Small intestine (tissue), 7 donors: ENCODE measurements around the gene PRKCA. TPM values are rescaled to one million over a fixed set of nuclear protein-coding genes. Genes with fewer than 3 reads are reported as not detected.
A peak's percentile ranks its signal among the peaks of the same experiment; 100 is the strongest.

Source experiments
- DNase-seq, 2 donors: peaks; one replicate each; pipeline versions ENCODE4 v3.0.0 to v3.0.0-alpha.2; 2013
- FAIRE-seq: peaks from 2 replicates; lab custom pipeline; 2012; peaks lifted over from hg19 to GRCh38; lab: Jason Lieb, UNC
- H3K27ac ChIP-seq, 3 donors: one replicate each; pipeline ENCODE4 v1.5.1; 2013; ENCODE audit warnings: low read length in 2 of 3, mild to moderate bottlenecking in 2 of 3, control low read depth in 1 of 3, inconsistent platforms in 1 of 3, low read depth in 1 of 3, moderate library complexity in 1 of 3
- H3K27me3 ChIP-seq, 3 donors: one replicate each; pipeline ENCODE4 v1.6.1; 2013; ENCODE audit warnings: low read length in 3 of 3, inconsistent platforms in 1 of 3; ENCODE audit not compliant: control insufficient read depth in 3 of 3, insufficient read depth in 3 of 3
- H3K36me3 ChIP-seq, 3 donors: one replicate each; pipeline ENCODE4 v1.6.1; 2013; ENCODE audit warnings: low read length in 3 of 3, inconsistent platforms in 1 of 3, low read depth in 1 of 3, mild to moderate bottlenecking in 1 of 3, moderate library complexity in 1 of 3; ENCODE audit not compliant: control insufficient read depth in 3 of 3, insufficient read depth in 2 of 3
- H3K4me1 ChIP-seq, 3 donors: one replicate each; pipeline ENCODE4 v1.6.1; 2013; ENCODE audit warnings: low read length in 2 of 3, inconsistent platforms in 1 of 3, low read depth in 1 of 3, mild to moderate bottlenecking in 1 of 3, moderate library complexity in 1 of 3; ENCODE audit not compliant: control insufficient read depth in 3 of 3, insufficient read depth in 2 of 3
- H3K4me3 ChIP-seq, 3 donors: one replicate each; pipeline ENCODE4 v1.5.1; 2013; ENCODE audit warnings: low read length in 3 of 3, control low read depth in 1 of 3, inconsistent platforms in 1 of 3, low read depth in 1 of 3, mild to moderate bottlenecking in 1 of 3, moderate library complexity in 1 of 3
- H3K9me3 ChIP-seq, 2 donors: one replicate each; pipeline ENCODE4 v1.6.1; 2013; ENCODE audit warnings: low read depth in 1 of 2, low read length in 1 of 2; ENCODE audit not compliant: control insufficient read depth in 2 of 2, insufficient read depth in 1 of 2
- WGBS, 3 donors: extraction: QIAGEN DNeasy Blood & Tissue Kit; methylation state at CpG; one replicate each; pipeline ENCODE4 v1.1.7; 2013; 5-methylcytosine and 5-hydroxymethylcytosine counted together
- polyA plus RNA-seq, 4 donors: library from polyadenylated mRNA; stranded (reverse) in 3 of 4; unstranded in 1 of 4; fragments of 200-250 nt in 3 of 4; fragments of 120-200 nt in 1 of 4; gene quantifications; one replicate each; pipeline versions ENCODE4 v1.2.1 to v1.2.3, GENCODE V29; 2013
- donor health status: healthy with polysubstance abuse.
- donor health status: control.
- donor health status: control.
- donor health status: Bipolar disorder and iron deficiency.
- donor health status: healthy.

The PRKCA gene
- polyA plus RNA-seq, 4 donors = 11.3 to 26.6 (median 22.9) TPM

DNA sequence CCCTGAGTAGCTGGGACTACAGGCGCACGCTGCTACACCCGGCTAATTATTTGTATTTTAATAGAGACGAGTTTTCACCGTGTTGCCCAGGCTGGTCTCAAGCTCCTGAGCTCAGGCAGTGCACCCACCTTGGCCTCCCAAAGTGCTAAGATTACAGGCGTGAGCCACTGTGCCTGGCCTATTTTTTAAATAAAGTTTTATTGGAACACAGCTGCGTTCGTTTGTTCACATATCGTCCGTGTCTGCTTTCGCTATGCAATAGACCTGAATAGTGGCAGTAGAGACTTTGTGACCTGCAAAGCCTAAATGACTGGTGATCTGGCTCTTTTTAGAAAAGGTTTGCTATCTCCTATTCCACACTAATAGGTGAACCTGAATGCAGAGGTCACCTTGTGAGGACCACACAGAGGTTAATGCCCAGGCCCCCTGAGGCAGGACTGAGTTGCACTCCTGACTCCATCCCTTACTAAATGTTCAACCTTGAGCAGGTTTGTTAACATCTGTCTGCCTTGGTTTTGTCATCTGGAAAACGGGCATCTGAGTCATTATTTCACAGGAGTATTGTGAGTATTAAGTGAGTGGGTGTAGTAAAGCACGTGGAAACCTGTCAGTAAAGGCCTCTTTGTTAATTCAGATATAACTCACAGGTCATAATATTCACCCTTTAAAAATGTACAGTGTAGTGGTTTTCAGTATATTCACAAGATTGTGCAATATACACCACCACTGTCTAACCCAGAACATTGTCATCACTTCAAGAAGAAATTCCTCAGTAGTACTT lies 375.0 kb downstream of the PRKCA start:
- Histone ChIP-seq H3K27ac (no peak overlapping the region), H3K36me3 (peaks cover 0 to 17% (median 0%) of the 10 kb centered on the region in 3 donors), H3K4me3 (no peak overlapping the region), H3K27me3 (no peaks in the 10 kb centered on the region), H3K9me3 (peaks cover 0 to 5% of the 10 kb centered on the region in 2 donors), H3K4me1 (peaks cover 0 to 16% (median 3%) of the 10 kb centered on the region in 3 donors)
- 91 to 92% (median 92%) methylated on average over 13 of the region's 13 CpGs for WGBS, 3 donors
- DNase-seq = no peak
- FAIRE-seq = no peak

- Histone ChIP-seq H3K9me3 (peaks cover 0 to 5% of the 10 kb centered on the region in 2 donors), H3K4me3 (no peak overlapping the region), H3K27ac (no peak overlapping the region), H3K36me3 (peaks cover 0 to 17% (median 0%) of the 10 kb centered on the region in 3 donors), H3K27me3 (no peaks in the 10 kb centered on the region), H3K4me1 (peaks cover 0 to 16% (median 3%) of the 10 kb centered on the region in 3 donors)
- 97 to 100% (median 100%) methylated on average over 1 of the region's 1 CpG for WGBS, 3 donors
- FAIRE-seq = no peak
- DNase-seq = no peak
Measured at GRCh38 chr17:66678061-66678460, 375.6 kb downstream of the PRKCA start.

GRCh38 chr17:66678827-66679226 lies 376.4 kb downstream of the PRKCA start:
- 81 to 85% (median 82%) methylated on average over 2 of the region's 2 CpGs for WGBS, 3 donors
- H3K9me3 ChIP-seq = peaks cover 0 to 5% of the 10 kb centered on the region in 2 donors
- H3K4me1 ChIP-seq = peaks cover 0 to 15% (median 3%) of the 10 kb centered on the region in 3 donors
- no peaks in the 10 kb centered on the region for H3K27me3 ChIP-seq
- no peak overlapping the region for H3K4me3 ChIP-seq
- DNase-seq (no peak), FAIRE-seq (no peak)
- H3K27ac ChIP-seq = no peak overlapping the region
- H3K36me3 ChIP-seq = peaks cover 0 to 17% (median 0%) of the 10 kb centered on the region in 3 donors

- Histone ChIP-seq H3K27ac (no peak overlapping the region), H3K9me3 (peaks cover 0 to 5% of the 10 kb centered on the region in 2 donors), H3K4me1 (peaks cover 3 to 20% (median 4%) of the 10 kb centered on the region in 3 donors), H3K4me3 (no peak overlapping the region), H3K36me3 (peaks cover 0 to 12% (median 0%) of the 10 kb centered on the region in 3 donors), H3K27me3 (no peaks in the 10 kb centered on the region)
- FAIRE-seq (no peak), DNase-seq (no peak)
- WGBS, 3 donors = 80 to 89% (median 86%) methylated on average over 11 of the region's 11 CpGs
Measured at GRCh38 chr17:66679631-66680517, 377.5 kb downstream of the PRKCA start.

DNA sequence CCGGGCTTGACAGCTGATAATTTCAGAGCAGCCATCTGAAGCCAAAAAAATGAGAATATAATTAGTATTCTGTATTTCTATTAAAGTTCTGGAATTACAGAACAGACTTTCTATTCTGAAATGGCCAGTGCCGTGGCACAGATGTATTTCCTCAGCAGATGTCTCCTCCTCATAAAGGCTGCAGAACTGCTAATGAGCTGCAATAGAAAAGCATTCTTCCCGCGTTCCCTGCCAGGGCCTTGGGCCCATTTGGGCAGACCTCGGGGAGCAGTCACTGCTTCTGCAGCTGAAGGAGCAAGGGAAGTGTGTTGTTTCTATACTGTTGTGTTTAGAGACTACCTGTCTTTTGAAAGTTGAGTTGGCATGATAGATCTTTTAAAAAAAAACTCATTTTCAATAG lies 379.9 kb downstream of the PRKCA start:
- no peak for DNase-seq
- FAIRE-seq = no peak
- WGBS, 3 donors = 63 to 83% (median 78%) methylated on average over 5 of the region's 5 CpGs

DNA sequence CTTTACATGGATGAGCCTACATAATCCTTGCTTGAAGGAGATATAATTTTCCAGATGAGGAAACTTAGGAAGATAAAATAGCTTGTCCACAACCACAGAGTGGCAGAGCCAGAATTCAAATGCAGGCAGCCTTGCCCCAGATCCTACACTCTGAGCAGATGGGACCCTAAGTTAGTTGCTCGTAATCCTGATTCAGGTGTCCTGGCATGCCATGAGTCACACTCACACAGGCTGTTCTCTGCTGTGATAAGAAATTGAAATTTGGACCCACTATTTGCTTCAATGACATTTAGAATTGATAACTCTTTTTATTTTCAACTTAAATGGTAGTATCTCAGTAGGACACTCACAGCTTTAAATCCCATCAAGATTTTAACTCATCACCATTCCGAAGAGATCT lies 381.8 kb downstream of the PRKCA start:
- Histone ChIP-seq H3K9me3 (no peaks in the 10 kb centered on the region), H3K27ac (no peak overlapping the region), H3K4me1 (peaks cover 0 to 8% (median 6%) of the 10 kb centered on the region in 3 donors), H3K27me3 (no peaks in the 10 kb centered on the region), H3K36me3 (peaks cover 0 to 19% (median 5%) of the 10 kb centered on the region in 3 donors), H3K4me3 (no peak overlapping the region)
- FAIRE-seq (no peak), DNase-seq (peak; percentile 52 to 81)
- WGBS, 3 donors = 16 to 56% (median 43%) methylated on average over 2 of the region's 2 CpGs

More for the DNA sequence above, 379.9 kb downstream of the PRKCA start:
- Histone ChIP-seq H3K36me3 (peaks cover 0 to 16% (median 0%) of the 10 kb centered on the region in 3 donors), H3K4me3 (no peak overlapping the region), H3K27ac (no peak overlapping the region), H3K4me1 (peaks cover 0 to 6% (median 5%) of the 10 kb centered on the region in 3 donors), H3K9me3 (peaks cover 0 to 5% of the 10 kb centered on the region in 2 donors), H3K27me3 (no peaks in the 10 kb centered on the region)

- Histone ChIP-seq H3K4me1 (peaks cover 0 to 8% (median 6%) of the 10 kb centered on the region in 3 donors), H3K9me3 (no peaks in the 10 kb centered on the region), H3K27me3 (no peaks in the 10 kb centered on the region), H3K4me3 (no peak overlapping the region), H3K36me3 (peaks cover 0 to 19% (median 5%) of the 10 kb centered on the region in 3 donors), H3K27ac (no peak overlapping the region)
- FAIRE-seq (no peak), DNase-seq (no peak)
- 80 to 91% (median 87%) methylated on average over 2 of the region's 2 CpGs for WGBS, 3 donors
Measured at GRCh38 chr17:66684731-66685130, 382.3 kb downstream of the PRKCA start.

DNA sequence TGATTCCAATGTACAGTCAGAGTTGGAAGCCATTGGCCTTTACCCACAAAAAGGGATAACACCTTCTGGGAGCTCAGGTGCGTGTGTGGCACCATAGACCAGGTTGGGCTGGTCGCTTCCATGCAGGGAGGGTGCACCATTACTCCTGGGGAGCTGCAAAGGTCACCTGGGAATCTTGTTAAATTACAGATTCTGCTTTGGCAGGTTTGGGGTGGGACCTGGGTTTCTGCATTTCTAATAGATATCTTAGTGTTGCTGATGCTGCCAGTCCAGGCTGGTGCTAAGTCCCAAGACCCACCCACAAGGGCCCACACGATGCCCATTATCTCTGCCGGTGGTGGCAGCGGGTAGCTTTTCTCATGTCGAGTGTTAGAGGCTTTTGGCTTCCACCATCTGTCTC lies 384.2 kb downstream of the PRKCA start:
- Histone ChIP-seq H3K27me3 (no peaks in the 10 kb centered on the region), H3K36me3 (peaks cover 0 to 29% (median 5%) of the 10 kb centered on the region in 3 donors), H3K4me3 (no peak overlapping the region), H3K27ac (no peak overlapping the region), H3K4me1 (peaks cover 0 to 9% (median 6%) of the 10 kb centered on the region in 3 donors), H3K9me3 (no peaks in the 10 kb centered on the region)
- FAIRE-seq (no peak), DNase-seq (no peak)
- WGBS, 3 donors = 92 to 96% (median 93%) methylated on average over 6 of the region's 6 CpGs
